C4-2B (cell line): Measurements from ENCODE around the gene ENAH.

Experiments used
- H3K27ac ChIP-seq: fragments of 450-650 bp; 2 replicates; pipeline ENCODE4 v1.5.1; 2017
- CTCF ChIP-seq: fragments of 450-650 bp; conservative IDR thresholded peaks from 2 replicates; pipeline ENCODE4 v1.5.1; 2017; ENCODE audit warnings: mild to moderate bottlenecking
- ZFX ChIP-seq: fragments of 450-650 bp; IDR thresholded peaks from 2 replicates; pipeline ENCODE4 v1.6.1; 2017

The ENAH gene

GRCh38 chr1:225670806-225671733 is 18.1 kb upstream of the ENAH start:
- TF ChIP-seq CTCF (no peak), ZFX (no peak)
- no peak overlapping the region for H3K27ac ChIP-seq

- H3K27ac ChIP-seq, result no peak overlapping the region
- TF ChIP-seq CTCF (no peak), ZFX (no peak)
Observed at GRCh38 chr1:225670356-225670755, 17.4 kb upstream of the ENAH start.

- no peak for TF ChIP-seq CTCF
- TF ChIP-seq ZFX, result no peak
- H3K27ac ChIP-seq, result no peak overlapping the region
Observed at GRCh38 chr1:225668222-225668621, 15.3 kb upstream of the ENAH start.

- TF ChIP-seq CTCF, result no peak
- TF ChIP-seq ZFX, result no peak
- H3K27ac ChIP-seq, result no peak overlapping the region
Observed at GRCh38 chr1:225667362-225667761, 14.4 kb upstream of the ENAH start.

- TF ChIP-seq ZFX (no peak), CTCF (no peak)
- no peak overlapping the region for H3K27ac ChIP-seq
Observed at GRCh38 chr1:225666495-225666894, 13.6 kb upstream of the ENAH start.

- TF ChIP-seq ZFX (no peak), CTCF (no peak)
- H3K27ac ChIP-seq, result no peak overlapping the region
Observed at GRCh38 chr1:225664762-225665161, 11.8 kb upstream of the ENAH start.

GRCh38 chr1:225662155-225662554 is 9.2 kb upstream of the ENAH start:
- TF ChIP-seq ZFX, result no peak
- TF ChIP-seq CTCF, result no peak
- no peak overlapping the region for H3K27ac ChIP-seq
